ENCODE results near the gene CES1.
"Not testable (repeated sequence)": the region's sequence is repeated elsewhere in the genome, so short reads cannot be mapped to it uniquely, and the experiment has no call there.

CES1 gene

DNA sequence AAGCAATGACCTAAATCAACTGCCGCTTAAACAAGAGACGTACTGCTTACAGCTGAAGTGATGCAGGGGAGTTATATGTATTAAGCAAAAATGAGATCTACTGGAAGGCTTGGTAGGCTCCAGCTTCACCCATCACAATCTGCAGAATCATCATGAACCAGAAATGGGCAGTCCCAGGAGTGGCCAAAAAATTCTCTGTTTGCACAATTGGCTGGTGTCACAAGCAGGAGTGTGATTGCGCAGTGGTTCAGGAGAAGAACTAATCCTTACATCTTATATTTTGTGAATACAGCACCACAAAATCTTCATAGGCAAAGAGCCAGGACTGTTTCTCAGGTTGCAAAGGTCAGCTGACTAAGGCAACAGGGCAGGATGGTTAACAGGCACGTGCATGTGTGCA is 75.9 kb downstream of the CES1 start:
- TF ChIP-seq POLR2AphosphoS5 (IDR thresholded peaks at IDR 0.05; ENCODE audit: borderline replicate concordance, low read depth, low read length) (no peak), EZH2 (IDR thresholded peaks at IDR 0.05) (no peak), FOXP2 (optimal IDR thresholded peaks at IDR 0.05; ENCODE audit: control extremely low read depth, extremely low read length, insufficient read depth) (no peak)
- Histone ChIP-seq H3K27ac (no peak overlapping the region), H3K36me3 (ENCODE audit: insufficient read depth, low read length) (no peaks in the 10 kb centered on the region), H3K4me3 (no peak overlapping the region), H3K9me3 (ENCODE audit: low read depth, low read length) (no peaks in the 10 kb centered on the region), H3K9ac (ENCODE audit: insufficient read length) (no peak overlapping the region)
- no peak for DNase-seq (ENCODE audit: low read depth, low spot score)

DNA sequence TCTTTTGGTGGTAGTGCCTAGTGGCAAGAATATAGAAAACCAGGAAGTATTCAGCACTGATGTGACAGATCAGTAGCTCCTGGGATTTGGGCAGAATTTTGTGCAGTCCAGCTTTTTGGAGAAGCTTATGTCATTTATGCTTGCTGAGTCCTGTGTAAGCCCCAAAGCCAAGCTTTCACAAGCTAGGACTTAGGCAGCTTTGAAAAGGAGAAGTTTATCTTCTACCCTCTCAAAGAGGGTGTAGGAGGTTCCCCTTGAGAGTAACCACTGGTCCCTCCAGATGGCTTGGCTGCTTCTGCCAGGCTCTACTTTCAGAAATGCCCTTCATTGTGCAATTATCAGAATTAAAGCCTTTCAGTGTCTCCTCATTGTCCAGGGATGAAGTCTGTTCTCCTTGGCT is 78.8 kb downstream of the CES1 start:
- no peak overlapping the region for H3K9ac ChIP-seq (ENCODE audit: insufficient read length)
- TF ChIP-seq FOXP2 (optimal IDR thresholded peaks at IDR 0.05; ENCODE audit: control extremely low read depth, extremely low read length, insufficient read depth) (no peak), EZH2 (IDR thresholded peaks at IDR 0.05) (no peak), POLR2AphosphoS5 (IDR thresholded peaks at IDR 0.05; ENCODE audit: borderline replicate concordance, low read depth, low read length) (no peak)
- DNase-seq (ENCODE audit: low read depth, low spot score): no peak
- no peak overlapping the region for H3K4me3 ChIP-seq
- H3K36me3 ChIP-seq (ENCODE audit: insufficient read depth, low read length): no peaks in the 10 kb centered on the region
- H3K27ac ChIP-seq: peak overlapping the region; percentile 81
- no peaks in the 10 kb centered on the region for H3K9me3 ChIP-seq (ENCODE audit: low read depth, low read length)

DNA sequence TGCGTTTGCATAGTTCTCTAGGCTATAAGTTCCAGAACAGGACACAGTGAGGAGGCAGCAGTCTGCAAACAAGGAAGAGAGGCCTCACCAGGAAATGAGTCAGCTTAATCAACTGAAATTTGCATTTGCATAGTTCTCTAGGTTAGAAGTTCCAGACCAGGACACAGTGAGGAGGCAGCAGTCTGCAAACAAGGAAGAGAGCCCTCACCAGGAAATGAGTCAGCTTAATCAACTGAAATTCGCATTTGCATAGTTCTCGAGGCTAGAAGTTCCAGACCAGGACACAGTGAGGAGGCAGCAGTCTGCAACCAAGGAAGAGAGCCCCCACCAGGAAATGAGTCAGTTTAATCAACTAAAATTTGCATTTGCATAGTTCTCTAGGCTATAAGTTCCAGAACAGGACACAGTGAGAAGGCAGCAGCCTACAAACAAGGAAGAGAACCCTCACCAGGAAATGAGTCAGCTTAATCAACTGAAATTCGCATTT is 79.7 kb downstream of the CES1 start:
- H3K27ac ChIP-seq: peak overlapping the region; percentile 81

More for the DNA sequence above, 79.7 kb downstream of the CES1 start:
- H3K4me3 ChIP-seq; H3K36me3 ChIP-seq (ENCODE audit: insufficient read depth, low read length); DNase-seq (ENCODE audit: low read depth, low spot score); H3K9ac ChIP-seq (ENCODE audit: insufficient read length); H3K9me3 ChIP-seq (ENCODE audit: low read depth, low read length): not testable (repeated sequence)
